ENCODE data around the gene CAB39L.

CAB39L gene

DNA sequence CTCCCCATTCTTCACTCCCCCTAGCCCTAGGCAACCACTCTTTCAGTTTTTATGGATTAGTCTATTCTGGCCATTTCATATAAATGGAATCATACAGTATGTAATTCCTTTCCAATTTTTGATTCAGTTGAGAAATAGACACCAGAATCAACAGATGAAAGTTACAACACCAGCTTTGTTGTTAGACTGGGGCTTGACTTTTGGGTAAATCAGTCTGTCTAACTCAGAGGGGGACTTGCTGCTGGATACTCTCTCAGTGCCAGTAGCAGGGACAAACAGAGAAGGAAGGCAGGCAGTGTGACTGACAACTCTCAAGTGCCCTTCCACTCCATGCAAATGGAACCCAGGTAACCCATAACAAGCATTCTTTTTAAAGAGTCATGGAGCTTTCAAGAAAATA is 155.4 kb downstream of the CAB39L start:
- no peak for DNase-seq (ENCODE audit: low read depth)

GRCh38 chr13:49287995-49288394 is 155.9 kb downstream of the CAB39L start:
- no peak for DNase-seq (ENCODE audit: low read depth)

DNA sequence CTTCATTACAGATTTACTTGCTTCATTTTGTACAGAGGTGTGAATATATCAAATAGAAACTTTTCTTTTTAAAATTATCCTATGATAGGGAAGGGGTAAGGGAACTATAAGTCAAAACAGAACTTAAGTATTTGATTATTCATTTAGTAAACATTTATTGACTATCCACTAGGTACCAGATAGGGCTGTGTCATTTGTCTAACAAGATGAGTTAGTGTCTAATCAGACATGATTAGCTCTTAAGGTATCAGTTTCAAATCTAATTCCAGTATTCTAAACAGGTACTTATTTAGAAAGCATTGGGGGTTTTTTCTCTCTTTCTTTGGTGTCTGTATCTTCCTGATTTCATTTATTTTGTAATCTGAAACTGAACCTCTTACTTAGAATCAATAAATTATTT is 164.0 kb downstream of the CAB39L start:
- no peak for DNase-seq (ENCODE audit: low read depth)

DNA sequence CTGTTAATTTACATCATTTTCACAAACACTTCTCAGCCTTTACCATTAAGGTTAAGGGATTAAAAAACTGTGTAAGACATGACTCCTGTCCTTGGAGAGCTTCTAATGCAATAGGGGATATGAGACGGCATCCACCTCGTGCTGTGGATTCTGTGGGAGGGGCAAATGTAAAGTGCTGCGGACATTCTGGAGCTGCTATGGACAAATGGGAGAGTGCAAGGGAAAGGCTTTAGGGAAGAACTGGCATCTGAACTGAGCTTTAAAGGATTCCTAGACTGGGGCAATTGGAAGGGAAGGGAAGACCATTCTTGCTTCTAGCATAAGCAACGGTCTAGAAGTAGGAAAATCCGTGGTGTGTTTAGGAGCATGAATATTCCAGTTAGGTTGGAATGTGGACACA is 164.8 kb downstream of the CAB39L start:
- DNase-seq (ENCODE audit: low read depth) = no peak

- DNase-seq (ENCODE audit: low read depth) = no peak
These were observed 165.7 kb downstream of the CAB39L start for GRCh38 chr13:49278211-49278610.

DNA sequence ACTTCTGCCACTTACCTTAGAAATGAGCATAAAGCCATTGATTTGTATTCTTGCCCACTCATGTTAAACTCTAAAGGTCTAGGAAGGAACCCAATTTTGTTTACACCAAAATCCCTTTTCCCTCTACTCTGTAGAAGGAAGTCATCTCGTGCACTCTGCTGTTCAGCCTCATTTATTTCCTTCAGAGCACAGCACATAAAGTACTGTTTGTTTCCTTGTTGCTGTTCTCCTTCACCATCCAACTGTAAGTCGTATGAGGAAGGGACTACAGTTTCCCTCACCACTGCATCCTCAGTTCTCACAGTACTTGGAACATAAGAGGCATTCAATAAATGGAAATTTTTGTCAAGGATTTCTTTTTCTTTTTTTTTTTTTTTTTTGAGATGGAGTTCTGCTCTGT is 171.6 kb downstream of the CAB39L start:
- no peak for DNase-seq (ENCODE audit: low read depth)

- DNase-seq (ENCODE audit: low read depth) = no peak
These were observed 172.6 kb downstream of the CAB39L start for GRCh38 chr13:49271264-49271663.

DNA sequence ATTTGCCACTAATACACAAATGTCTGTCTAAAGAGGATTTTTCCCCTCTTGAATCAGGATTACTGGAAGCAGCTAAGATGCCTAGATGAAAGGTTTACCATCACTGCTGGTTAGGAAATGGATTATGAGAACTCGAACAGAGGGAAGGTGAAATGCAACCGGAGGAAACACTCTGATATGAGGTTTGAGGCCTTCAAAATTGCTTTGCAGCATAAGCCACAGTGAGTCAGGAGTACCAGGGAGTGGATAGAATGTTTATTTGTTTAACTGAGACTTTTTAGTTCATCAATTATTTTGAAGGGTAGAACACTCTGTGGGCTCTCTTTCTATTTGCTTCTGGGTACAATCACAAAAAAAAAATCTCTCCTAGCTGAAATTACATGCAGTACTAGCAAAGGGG is 178.0 kb downstream of the CAB39L start:
- no peak for DNase-seq (ENCODE audit: low read depth)

GRCh38 chr13:49262634-49263033 is 181.2 kb downstream of the CAB39L start:
- DNase-seq (ENCODE audit: low read depth) = no peak

- DNase-seq (ENCODE audit: low read depth) = no peak
These were observed 184.3 kb downstream of the CAB39L start for GRCh38 chr13:49259586-49259985.

Data from T follicular helper cell (primary cell).